ENCODE data around the gene PSMD6. TPM values are rescaled to one million over a fixed set of nuclear protein-coding genes. Genes with fewer than 3 reads are reported as not detected.

PSMD6 gene
- polyA plus RNA-seq, 4 donors: 51.4 to 65.2 (median 56.0) TPM

GRCh38 chr3:63976872-63977200 lies 46.5 kb downstream of the PSMD6 start:
- H3K27ac ChIP-seq (ENCODE audit: low read depth in 1 of 3, low read length in 2 of 3): no peak overlapping the region
- H3K4me1 ChIP-seq (ENCODE audit: control insufficient read depth in 3 of 3, insufficient read depth in 2 of 3, low read depth in 1 of 3, low read length in 2 of 3): peaks cover 2 to 12% (median 6%) of the 10 kb centered on the region in 3 donors
- H3K9me3 ChIP-seq (ENCODE audit: control insufficient read depth in 2 of 2, insufficient read depth in 1 of 2, low read depth in 1 of 2, low read length in 1 of 2): no peaks in the 10 kb centered on the region
- WGBS, 3 donors: 74 to 83% (median 80%) methylated on average over 2 of the region's 2 CpGs
- H3K36me3 ChIP-seq (ENCODE audit: control insufficient read depth in 3 of 3, insufficient read depth in 2 of 3, low read depth in 1 of 3, low read length in 3 of 3): peaks cover 0 to 21% (median 14%) of the 10 kb centered on the region in 3 donors
- H3K27me3 ChIP-seq (ENCODE audit: control insufficient read depth in 3 of 3, insufficient read depth in 3 of 3, low read length in 3 of 3): no peaks in the 10 kb centered on the region
- FAIRE-seq (no peak), DNase-seq (no peak)
- H3K4me3 ChIP-seq (ENCODE audit: low read depth in 1 of 3, low read length in 3 of 3): no peak overlapping the region

- no peak overlapping the region for H3K4me3 ChIP-seq (ENCODE audit: low read depth in 1 of 3, low read length in 3 of 3)
- H3K4me1 ChIP-seq (ENCODE audit: control insufficient read depth in 3 of 3, insufficient read depth in 2 of 3, low read depth in 1 of 3, low read length in 2 of 3): peaks cover 2 to 12% (median 7%) of the 10 kb centered on the region in 3 donors
- DNase-seq: no peak
- no peaks in the 10 kb centered on the region for H3K27me3 ChIP-seq (ENCODE audit: control insufficient read depth in 3 of 3, insufficient read depth in 3 of 3, low read length in 3 of 3)
- peaks cover 0 to 21% (median 13%) of the 10 kb centered on the region in 3 donors for H3K36me3 ChIP-seq (ENCODE audit: control insufficient read depth in 3 of 3, insufficient read depth in 2 of 3, low read depth in 1 of 3, low read length in 3 of 3)
- H3K27ac ChIP-seq (ENCODE audit: low read depth in 1 of 3, low read length in 2 of 3): no peak overlapping the region
- H3K9me3 ChIP-seq (ENCODE audit: control insufficient read depth in 2 of 2, insufficient read depth in 1 of 2, low read depth in 1 of 2, low read length in 1 of 2): no peaks in the 10 kb centered on the region
- WGBS, 3 donors: 87 to 93% (median 88%) methylated on average over 4 of the region's 4 CpGs
- FAIRE-seq: no peak
Observed at GRCh38 chr3:63976161-63976871, 47.0 kb downstream of the PSMD6 start.

- Histone ChIP-seq H3K27me3 (ENCODE audit: control insufficient read depth in 3 of 3, insufficient read depth in 3 of 3, low read length in 3 of 3) (no peaks in the 10 kb centered on the region), H3K4me3 (ENCODE audit: low read depth in 1 of 3, low read length in 3 of 3) (no peak overlapping the region), H3K36me3 (ENCODE audit: control insufficient read depth in 3 of 3, insufficient read depth in 2 of 3, low read depth in 1 of 3, low read length in 3 of 3) (peaks cover 0 to 16% (median 10%) of the 10 kb centered on the region in 3 donors), H3K27ac (ENCODE audit: low read depth in 1 of 3, low read length in 2 of 3) (no peak overlapping the region), H3K9me3 (ENCODE audit: control insufficient read depth in 2 of 2, insufficient read depth in 1 of 2, low read depth in 1 of 2, low read length in 1 of 2) (no peaks in the 10 kb centered on the region), H3K4me1 (ENCODE audit: control insufficient read depth in 3 of 3, insufficient read depth in 2 of 3, low read depth in 1 of 3, low read length in 2 of 3) (peaks cover 5 to 17% (median 13%) of the 10 kb centered on the region in 3 donors)
- FAIRE-seq: no peak
- WGBS, 3 donors: 69 to 84% (median 72%) methylated on average over 3 of the region's 3 CpGs
- no peak for DNase-seq
Observed at GRCh38 chr3:63975723-63976122, 47.6 kb downstream of the PSMD6 start.

GRCh38 chr3:63974451-63974850 lies 48.8 kb downstream of the PSMD6 start:
- H3K36me3 ChIP-seq (ENCODE audit: control insufficient read depth in 3 of 3, insufficient read depth in 2 of 3, low read depth in 1 of 3, low read length in 3 of 3): peaks cover 0 to 11% (median 10%) of the 10 kb centered on the region in 3 donors
- WGBS, 3 donors: 83 to 88% (median 87%) methylated on average over 1 of the region's 1 CpG
- H3K4me1 ChIP-seq (ENCODE audit: control insufficient read depth in 3 of 3, insufficient read depth in 2 of 3, low read depth in 1 of 3, low read length in 2 of 3): peaks cover 9 to 30% (median 16%) of the 10 kb centered on the region in 3 donors
- DNase-seq (no peak), FAIRE-seq (no peak)
- H3K9me3 ChIP-seq (ENCODE audit: control insufficient read depth in 2 of 2, insufficient read depth in 1 of 2, low read depth in 1 of 2, low read length in 1 of 2): no peaks in the 10 kb centered on the region
- H3K27me3 ChIP-seq (ENCODE audit: control insufficient read depth in 3 of 3, insufficient read depth in 3 of 3, low read length in 3 of 3): no peaks in the 10 kb centered on the region
- no peak overlapping the region for H3K4me3 ChIP-seq (ENCODE audit: low read depth in 1 of 3, low read length in 3 of 3)
- no peak overlapping the region for H3K27ac ChIP-seq (ENCODE audit: low read depth in 1 of 3, low read length in 2 of 3)

- no peak overlapping the region for H3K4me3 ChIP-seq (ENCODE audit: low read depth in 1 of 3, low read length in 3 of 3)
- peaks cover 0 to 11% (median 10%) of the 10 kb centered on the region in 3 donors for H3K36me3 ChIP-seq (ENCODE audit: control insufficient read depth in 3 of 3, insufficient read depth in 2 of 3, low read depth in 1 of 3, low read length in 3 of 3)
- WGBS, 3 donors: 95 to 98% (median 96%) methylated on average over 8 of the region's 8 CpGs
- H3K27ac ChIP-seq (ENCODE audit: low read depth in 1 of 3, low read length in 2 of 3): no peak overlapping the region
- H3K4me1 ChIP-seq (ENCODE audit: control insufficient read depth in 3 of 3, insufficient read depth in 2 of 3, low read depth in 1 of 3, low read length in 2 of 3): peaks cover 9 to 38% (median 16%) of the 10 kb centered on the region in 3 donors
- DNase-seq (no peak), FAIRE-seq (no peak)
- no peaks in the 10 kb centered on the region for H3K9me3 ChIP-seq (ENCODE audit: control insufficient read depth in 2 of 2, insufficient read depth in 1 of 2, low read depth in 1 of 2, low read length in 1 of 2)
- no peaks in the 10 kb centered on the region for H3K27me3 ChIP-seq (ENCODE audit: control insufficient read depth in 3 of 3, insufficient read depth in 3 of 3, low read length in 3 of 3)
Observed at GRCh38 chr3:63973406-63973805, 49.9 kb downstream of the PSMD6 start.

GRCh38 chr3:63972987-63973386 lies 50.3 kb downstream of the PSMD6 start:
- peaks cover 9 to 41% (median 15%) of the 10 kb centered on the region in 3 donors for H3K4me1 ChIP-seq (ENCODE audit: control insufficient read depth in 3 of 3, insufficient read depth in 2 of 3, low read depth in 1 of 3, low read length in 2 of 3)
- H3K36me3 ChIP-seq (ENCODE audit: control insufficient read depth in 3 of 3, insufficient read depth in 2 of 3, low read depth in 1 of 3, low read length in 3 of 3): peaks cover 0 to 11% (median 10%) of the 10 kb centered on the region in 3 donors
- H3K4me3 ChIP-seq (ENCODE audit: low read depth in 1 of 3, low read length in 3 of 3): no peak overlapping the region
- no peak overlapping the region for H3K27ac ChIP-seq (ENCODE audit: low read depth in 1 of 3, low read length in 2 of 3)
- no peaks in the 10 kb centered on the region for H3K9me3 ChIP-seq (ENCODE audit: control insufficient read depth in 2 of 2, insufficient read depth in 1 of 2, low read depth in 1 of 2, low read length in 1 of 2)
- FAIRE-seq: no peak
- DNase-seq: no peak
- H3K27me3 ChIP-seq (ENCODE audit: control insufficient read depth in 3 of 3, insufficient read depth in 3 of 3, low read length in 3 of 3): no peaks in the 10 kb centered on the region
- WGBS, 3 donors: 64 to 75% (median 73%) methylated on average over 4 of the region's 4 CpGs

GRCh38 chr3:63972196-63972595 lies 51.1 kb downstream of the PSMD6 start:
- peaks cover 0 to 11% (median 10%) of the 10 kb centered on the region in 3 donors for H3K36me3 ChIP-seq (ENCODE audit: control insufficient read depth in 3 of 3, insufficient read depth in 2 of 3, low read depth in 1 of 3, low read length in 3 of 3)
- H3K4me1 ChIP-seq (ENCODE audit: control insufficient read depth in 3 of 3, insufficient read depth in 2 of 3, low read depth in 1 of 3, low read length in 2 of 3): peaks cover 9 to 47% (median 11%) of the 10 kb centered on the region in 3 donors
- no peak overlapping the region for H3K4me3 ChIP-seq (ENCODE audit: low read depth in 1 of 3, low read length in 3 of 3)
- WGBS, 3 donors: 60 to 68% (median 67%) methylated on average over 2 of the region's 2 CpGs
- no peaks in the 10 kb centered on the region for H3K9me3 ChIP-seq (ENCODE audit: control insufficient read depth in 2 of 2, insufficient read depth in 1 of 2, low read depth in 1 of 2, low read length in 1 of 2)
- no peak for DNase-seq
- H3K27me3 ChIP-seq (ENCODE audit: control insufficient read depth in 3 of 3, insufficient read depth in 3 of 3, low read length in 3 of 3): no peaks in the 10 kb centered on the region
- no peak overlapping the region for H3K27ac ChIP-seq (ENCODE audit: low read depth in 1 of 3, low read length in 2 of 3)
- no peak for FAIRE-seq

GRCh38 chr3:63970631-63971475 lies 52.4 kb downstream of the PSMD6 start:
- no peaks in the 10 kb centered on the region for H3K9me3 ChIP-seq (ENCODE audit: control insufficient read depth in 2 of 2, insufficient read depth in 1 of 2, low read depth in 1 of 2, low read length in 1 of 2)
- 56 to 61% (median 57%) methylated on average over 11 of the region's 11 CpGs for WGBS, 3 donors
- DNase-seq: peak in 1 of 2 donors; percentile 40
- H3K4me1 ChIP-seq (ENCODE audit: control insufficient read depth in 3 of 3, insufficient read depth in 2 of 3, low read depth in 1 of 3, low read length in 2 of 3): peaks cover 14 to 59% (median 16%) of the 10 kb centered on the region in 3 donors
- no peak for FAIRE-seq
- H3K27ac ChIP-seq (ENCODE audit: low read depth in 1 of 3, low read length in 2 of 3): peak overlapping the region in 2 of 3 donors; percentile 71 to 87
- peaks cover 0 to 10% (median 8%) of the 10 kb centered on the region in 3 donors for H3K36me3 ChIP-seq (ENCODE audit: control insufficient read depth in 3 of 3, insufficient read depth in 2 of 3, low read depth in 1 of 3, low read length in 3 of 3)
- no peak overlapping the region for H3K4me3 ChIP-seq (ENCODE audit: low read depth in 1 of 3, low read length in 3 of 3)
- no peaks in the 10 kb centered on the region for H3K27me3 ChIP-seq (ENCODE audit: control insufficient read depth in 3 of 3, insufficient read depth in 3 of 3, low read length in 3 of 3)
